ENCODE measurements around the gene NLK.
"Not testable (repeated sequence)": the region's sequence is repeated elsewhere in the genome, so short reads cannot be mapped to it uniquely, and the experiment has no call there.

NLK gene

DNA sequence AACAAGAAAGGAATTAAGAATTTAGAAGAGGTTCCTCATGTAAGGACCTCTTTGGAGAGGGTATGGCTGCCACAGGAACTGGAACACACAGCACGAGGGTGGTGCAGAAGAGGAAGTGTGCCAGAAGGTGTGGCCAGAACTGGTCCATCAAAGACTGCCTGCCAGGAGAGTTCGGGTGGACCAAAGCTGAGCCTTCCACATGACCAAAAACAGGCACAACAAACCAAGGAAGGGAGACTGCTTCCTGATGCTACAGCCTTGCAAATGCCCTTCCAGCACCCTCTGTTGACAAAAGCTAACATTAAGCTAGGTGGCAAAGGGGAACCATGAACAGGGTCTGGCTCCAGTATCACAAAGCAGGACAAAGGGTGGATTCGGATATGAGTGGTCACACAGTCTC lies 150.8 kb downstream of the NLK start:
- DNase-seq, result no peak
- Mint-ChIP-seq H3K4me3 (no peak overlapping the region), H3K9me3 (no peaks in the 10 kb centered on the region), H3K27me3 (no peaks in the 10 kb centered on the region), H3K4me1 (no peaks in the 10 kb centered on the region), H3K27ac (no peak overlapping the region)
- ATAC-seq, result no peak

DNA sequence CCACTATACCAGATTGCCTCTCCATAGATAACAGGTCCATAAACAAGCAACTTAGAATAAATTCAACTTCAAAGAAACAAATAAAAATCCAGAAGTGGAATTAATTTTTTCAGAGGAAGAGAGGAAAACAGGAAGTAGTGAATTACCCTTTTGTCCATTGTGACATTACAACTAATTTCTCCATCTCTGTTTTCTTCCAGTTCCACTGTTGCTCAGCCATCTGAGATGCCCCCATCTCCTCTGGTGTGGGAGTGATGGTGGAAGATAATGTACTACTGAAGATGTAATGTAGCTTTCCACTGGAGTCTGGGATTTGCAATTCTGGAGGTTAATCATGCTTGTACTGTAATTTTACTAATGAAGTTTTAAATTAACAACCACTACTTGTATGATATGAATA lies 151.9 kb downstream of the NLK start:
- Mint-ChIP-seq H3K9me3 (no peaks in the 10 kb centered on the region), H3K27ac (no peak overlapping the region), H3K4me3 (no peak overlapping the region), H3K27me3 (no peaks in the 10 kb centered on the region), H3K4me1 (no peaks in the 10 kb centered on the region)
- no peak for ATAC-seq
- DNase-seq, result no peak

DNA sequence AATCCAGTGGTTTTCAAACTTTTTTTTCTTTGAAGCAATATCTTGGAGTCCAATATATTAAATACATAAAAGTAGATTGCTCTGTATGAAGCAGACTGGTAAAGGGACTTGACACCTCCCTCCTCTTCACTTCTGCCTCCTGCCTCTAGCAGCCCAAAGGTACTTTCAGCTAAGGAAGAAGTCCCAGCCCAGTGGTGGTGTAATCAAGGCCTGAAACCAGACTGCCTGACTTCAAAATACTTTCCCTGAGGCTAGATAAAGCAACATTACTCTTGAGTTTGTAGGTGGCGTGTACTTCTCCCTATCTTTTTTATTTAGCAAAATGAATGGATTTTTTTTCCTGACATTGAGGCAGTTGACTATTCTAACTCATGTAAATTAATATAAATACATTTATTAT lies 154.2 kb downstream of the NLK start:
- H3K9me3 Mint-ChIP-seq, result no peaks in the 10 kb centered on the region
- H3K4me1 Mint-ChIP-seq, result no peaks in the 10 kb centered on the region
- no peak overlapping the region for H3K27ac Mint-ChIP-seq
- H3K27me3 Mint-ChIP-seq, result no peaks in the 10 kb centered on the region
- DNase-seq, result no peak
- ATAC-seq, result no peak
- H3K4me3 Mint-ChIP-seq, result no peak overlapping the region

- Mint-ChIP-seq H3K4me1 (no peaks in the 10 kb centered on the region), H3K4me3 (no peak overlapping the region), H3K9me3 (no peaks in the 10 kb centered on the region), H3K27ac (no peak overlapping the region), H3K27me3 (peaks cover 9% of the 10 kb centered on the region)
- ATAC-seq, result no peak
- DNase-seq, result no peak
These were observed 156.6 kb downstream of the NLK start for GRCh38 chr17:28199115-28199514.

- Mint-ChIP-seq H3K9me3 (no peaks in the 10 kb centered on the region), H3K27ac (no peak overlapping the region), H3K4me1 (no peaks in the 10 kb centered on the region), H3K27me3 (peaks cover 15% of the 10 kb centered on the region), H3K4me3 (no peak overlapping the region)
- ATAC-seq (no peak), DNase-seq (no peak)
These were observed 157.3 kb downstream of the NLK start for GRCh38 chr17:28199728-28200127.

- no peaks in the 10 kb centered on the region for H3K4me1 Mint-ChIP-seq
- H3K27me3 Mint-ChIP-seq, result peaks cover 19% of the 10 kb centered on the region
- DNase-seq (no peak), ATAC-seq (no peak)
- H3K9me3 Mint-ChIP-seq, result no peaks in the 10 kb centered on the region
- H3K4me3 Mint-ChIP-seq, result no peak overlapping the region
- no peak overlapping the region for H3K27ac Mint-ChIP-seq
These were observed 158.8 kb downstream of the NLK start for GRCh38 chr17:28201315-28201714.

GRCh38 chr17:28204244-28204643 lies 161.8 kb downstream of the NLK start:
- no peaks in the 10 kb centered on the region for H3K4me1 Mint-ChIP-seq
- no peak for ATAC-seq
- H3K27ac Mint-ChIP-seq, result no peak overlapping the region
- peaks cover 19% of the 10 kb centered on the region for H3K27me3 Mint-ChIP-seq
- no peak for DNase-seq
- H3K9me3 Mint-ChIP-seq, result no peaks in the 10 kb centered on the region
- no peak overlapping the region for H3K4me3 Mint-ChIP-seq

DNA sequence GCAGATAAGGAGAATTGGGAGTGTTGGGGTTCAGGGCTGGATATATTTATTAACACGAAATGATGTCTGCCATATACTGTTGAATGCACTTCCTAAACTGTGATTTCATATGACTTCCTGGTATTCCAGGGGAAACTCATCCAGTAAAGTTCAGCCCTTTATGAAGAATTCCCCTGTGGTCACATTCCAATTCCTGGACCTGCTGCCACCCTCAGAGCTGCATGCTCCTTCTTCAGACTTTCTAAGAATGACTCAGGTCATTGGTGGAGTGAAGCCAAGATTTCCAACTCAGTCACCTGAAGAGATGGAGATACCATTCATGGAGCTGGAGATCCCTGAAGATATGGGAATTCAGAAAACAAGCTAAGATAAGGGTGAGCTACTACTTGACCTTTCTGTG lies 162.3 kb downstream of the NLK start:
- H3K27ac Mint-ChIP-seq, result no peak overlapping the region

GRCh38 chr17:28206292-28206691 lies 163.8 kb downstream of the NLK start:
- Mint-ChIP-seq H3K4me1 (no peaks in the 10 kb centered on the region), H3K27me3 (peaks cover 19% of the 10 kb centered on the region)
- no peak for ATAC-seq

More for the DNA sequence above, 162.3 kb downstream of the NLK start:
- Mint-ChIP-seq H3K4me3 (no peak overlapping the region), H3K27me3 (peaks cover 19% of the 10 kb centered on the region), H3K4me1 (no peaks in the 10 kb centered on the region), H3K9me3 (no peaks in the 10 kb centered on the region)
- no peak for ATAC-seq
- no peak for DNase-seq

DNA sequence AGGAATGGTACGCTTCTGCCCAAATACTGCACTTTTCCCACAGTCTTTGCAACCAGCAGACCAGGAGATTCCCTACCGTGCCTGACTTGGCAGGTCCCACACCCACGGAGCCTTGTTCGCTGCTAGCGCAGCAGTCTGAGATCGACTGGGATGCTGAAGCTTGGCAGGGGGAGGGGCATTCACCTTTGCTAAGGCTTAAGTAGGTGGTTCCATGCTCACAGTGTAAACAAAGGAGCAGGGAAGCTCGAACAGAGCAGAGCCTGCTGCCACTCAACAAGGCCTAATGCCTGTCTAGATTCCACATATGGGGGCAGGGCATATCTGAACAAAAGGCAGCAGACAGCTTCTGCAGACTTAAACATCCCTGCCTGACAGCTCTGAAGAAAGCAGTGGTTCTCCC lies 169.3 kb downstream of the NLK start:
- no peak for DNase-seq
- ATAC-seq, result no peak
- Mint-ChIP-seq H3K9me3 (no peaks in the 10 kb centered on the region), H3K27me3 (peaks cover 12% of the 10 kb centered on the region), H3K4me1 (peaks cover 6% of the 10 kb centered on the region), H3K27ac (no peak overlapping the region), H3K4me3 (no peak overlapping the region)

More at GRCh38 chr17:28206292-28206691, 163.8 kb downstream of the NLK start:
- DNase-seq, result no peak
- Mint-ChIP-seq H3K9me3 (no peaks in the 10 kb centered on the region), H3K4me3 (no peak overlapping the region), H3K27ac (peak overlapping the region in 1 of 2 donors; percentile 79)

GRCh38 chr17:28213578-28213977 lies 171.1 kb downstream of the NLK start:
- H3K4me3 Mint-ChIP-seq, H3K9me3 Mint-ChIP-seq, H3K27ac Mint-ChIP-seq, ATAC-seq, H3K4me1 Mint-ChIP-seq, DNase-seq: not testable (repeated sequence)
- H3K27me3 Mint-ChIP-seq, result peaks cover 12% of the 10 kb centered on the region

GRCh38 chr17:28216052-28216451 lies 173.6 kb downstream of the NLK start:
- H3K4me3 Mint-ChIP-seq, result no peak overlapping the region
- no peaks in the 10 kb centered on the region for H3K9me3 Mint-ChIP-seq
- peaks cover 12% of the 10 kb centered on the region for H3K27me3 Mint-ChIP-seq
- ATAC-seq (no peak), DNase-seq (no peak)
- no peak overlapping the region for H3K27ac Mint-ChIP-seq
- peaks cover 7% of the 10 kb centered on the region for H3K4me1 Mint-ChIP-seq

- Mint-ChIP-seq H3K27me3 (peaks cover 12% of the 10 kb centered on the region), H3K9me3 (no peaks in the 10 kb centered on the region), H3K27ac (no peak overlapping the region), H3K4me3 (no peak overlapping the region), H3K4me1 (peaks cover 7% of the 10 kb centered on the region)
- DNase-seq, result no peak
- no peak for ATAC-seq
These were observed 174.1 kb downstream of the NLK start for GRCh38 chr17:28216528-28216927.

GRCh38 chr17:28219771-28220170 lies 177.3 kb downstream of the NLK start:
- H3K9me3 Mint-ChIP-seq, result no peaks in the 10 kb centered on the region

DNA sequence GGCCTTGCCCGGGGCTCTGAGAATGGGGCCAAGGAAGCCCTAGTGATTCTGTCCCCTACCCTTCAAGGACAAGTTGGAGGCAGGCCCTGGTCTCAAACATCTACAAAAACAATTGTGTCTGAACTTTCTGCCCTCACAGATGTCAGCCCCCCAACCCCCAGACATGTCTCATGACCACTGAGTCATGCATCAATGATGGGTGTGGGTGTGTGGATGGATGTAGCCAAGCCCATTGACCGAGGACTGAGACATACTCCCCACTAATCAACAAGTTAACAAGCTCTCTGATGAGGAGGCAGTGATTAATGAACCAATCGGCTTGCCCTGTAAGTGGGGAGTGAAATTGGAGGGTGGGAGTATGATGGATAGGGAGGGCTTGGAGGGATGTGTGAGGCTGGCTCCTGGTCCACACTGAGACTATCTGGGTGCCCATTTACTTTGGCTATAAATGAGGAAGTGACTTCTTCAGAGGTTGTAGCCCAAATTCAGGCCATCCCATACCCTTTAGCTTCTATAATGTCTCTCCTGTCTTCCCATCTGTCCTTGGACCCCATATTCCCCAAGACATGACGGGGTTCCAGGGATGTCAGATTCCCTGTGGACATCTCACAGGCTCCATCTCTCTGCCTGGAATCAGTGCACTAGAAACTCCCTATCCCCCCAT lies 179.4 kb downstream of the NLK start:
- no peaks in the 10 kb centered on the region for H3K9me3 Mint-ChIP-seq
- H3K27me3 Mint-ChIP-seq, result peaks cover 16% of the 10 kb centered on the region
- no peak for DNase-seq
- H3K4me1 Mint-ChIP-seq, result peaks cover 5% of the 10 kb centered on the region
- peak overlapping the region in 1 of 2 donors; percentile 67 for H3K27ac Mint-ChIP-seq
- ATAC-seq, result no peak
- no peak overlapping the region for H3K4me3 Mint-ChIP-seq

More at GRCh38 chr17:28219771-28220170, 177.3 kb downstream of the NLK start:
- no peak overlapping the region for H3K27ac Mint-ChIP-seq
- ATAC-seq (no peak), DNase-seq (no peak)
- H3K4me1 Mint-ChIP-seq, result peaks cover 7% of the 10 kb centered on the region
- H3K4me3 Mint-ChIP-seq, result no peak overlapping the region
- H3K27me3 Mint-ChIP-seq, result no peaks in the 10 kb centered on the region

GRCh38 chr17:28225271-28225670 lies 182.8 kb downstream of the NLK start:
- ATAC-seq (no peak), DNase-seq (no peak)
- no peak overlapping the region for H3K27ac Mint-ChIP-seq
- H3K9me3 Mint-ChIP-seq, result no peaks in the 10 kb centered on the region
- H3K4me3 Mint-ChIP-seq, result no peak overlapping the region
- H3K4me1 Mint-ChIP-seq, result peaks cover 28% of the 10 kb centered on the region
- peaks cover 50% of the 10 kb centered on the region for H3K27me3 Mint-ChIP-seq

DNA sequence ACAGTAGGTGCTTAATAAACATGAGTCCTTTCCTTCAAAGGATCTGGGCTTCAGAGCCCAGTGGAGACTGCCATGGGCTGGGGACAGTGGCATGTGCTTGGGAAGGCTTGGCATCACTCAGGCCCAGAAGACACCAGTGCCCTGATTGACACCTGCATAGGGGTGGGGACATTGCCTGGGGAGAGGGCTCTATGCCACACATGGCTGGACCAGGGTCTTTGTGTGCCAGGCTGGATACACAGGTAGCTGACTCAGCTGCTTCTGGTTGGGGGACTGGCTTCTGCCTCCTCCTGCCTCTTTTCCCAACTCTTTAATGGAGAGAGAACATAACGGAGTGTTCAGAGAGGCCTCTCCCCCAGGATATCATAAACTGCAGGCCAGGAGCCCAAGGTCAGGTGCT lies 183.4 kb downstream of the NLK start:
- no peak overlapping the region for H3K4me3 Mint-ChIP-seq
- no peaks in the 10 kb centered on the region for H3K9me3 Mint-ChIP-seq
- ATAC-seq (no peak), DNase-seq (no peak)
- no peak overlapping the region for H3K27ac Mint-ChIP-seq
- peaks cover 30% of the 10 kb centered on the region for H3K4me1 Mint-ChIP-seq
- H3K27me3 Mint-ChIP-seq, result peaks cover 56% of the 10 kb centered on the region
